ENCODE measurements around the gene TRDMT1. TPM values are rescaled to one million over a fixed set of nuclear protein-coding genes. Genes with fewer than 3 reads are reported as not detected.

The TRDMT1 gene
- total RNA-seq, 1 donor from 2014 or later = 6.6 TPM

DNA sequence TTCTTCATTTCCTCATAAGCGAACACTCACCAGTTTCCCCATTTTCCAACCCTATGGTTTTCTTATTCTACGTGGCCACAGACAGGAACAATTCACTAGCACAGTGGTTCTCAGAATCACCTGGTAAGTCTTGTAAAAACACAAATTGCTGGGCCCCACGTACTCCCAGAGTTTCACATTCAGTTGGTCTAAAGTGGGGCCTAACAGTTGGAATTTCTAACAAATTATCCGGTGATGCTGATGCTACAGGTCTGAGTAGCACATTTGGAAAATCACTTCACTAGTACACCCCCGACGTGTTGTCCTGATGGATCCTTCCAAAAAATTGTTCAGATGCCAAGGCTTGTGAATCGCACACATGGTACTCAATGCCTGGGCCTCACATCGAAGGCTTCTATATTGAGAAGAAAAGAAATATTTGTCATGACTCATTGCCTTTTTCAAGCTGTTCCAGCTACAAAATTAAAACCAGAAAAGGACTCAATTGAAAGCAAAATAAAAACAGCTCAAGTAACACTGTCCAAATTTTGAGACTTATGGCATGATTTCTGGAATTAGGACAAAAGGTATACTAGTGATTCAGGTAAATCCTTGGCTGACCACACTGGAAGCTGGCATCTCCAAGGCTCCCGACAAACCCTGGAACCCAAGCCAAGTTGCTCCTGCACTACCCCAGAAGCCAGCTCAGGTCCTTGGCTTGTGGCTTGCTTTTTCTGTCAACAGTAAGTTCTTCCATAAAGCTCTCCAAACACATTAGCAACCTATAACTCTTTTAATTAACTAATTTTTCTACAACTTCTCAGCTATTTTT lies 13.7 kb upstream of the TRDMT1 start:
- Mint-ChIP-seq H3K4me3 (ENCODE audit: unreplicated experiment) (peak overlapping the region; percentile 51), H3K4me1 (ENCODE audit: unreplicated experiment) (peaks cover 69% of the 10 kb centered on the region), H3K9me3 (ENCODE audit: unreplicated experiment) (no peaks in the 10 kb centered on the region), H3K27me3 (ENCODE audit: unreplicated experiment) (no peaks in the 10 kb centered on the region), H3K36me3 (ENCODE audit: unreplicated experiment) (no peaks in the 10 kb centered on the region), H3K27ac (ENCODE audit: unreplicated experiment) (peak overlapping the region; percentile 92)
- no peak for DNase-seq (ENCODE audit: extremely low spot score, unreplicated experiment)
- TF ChIP-seq, protein P1, sequence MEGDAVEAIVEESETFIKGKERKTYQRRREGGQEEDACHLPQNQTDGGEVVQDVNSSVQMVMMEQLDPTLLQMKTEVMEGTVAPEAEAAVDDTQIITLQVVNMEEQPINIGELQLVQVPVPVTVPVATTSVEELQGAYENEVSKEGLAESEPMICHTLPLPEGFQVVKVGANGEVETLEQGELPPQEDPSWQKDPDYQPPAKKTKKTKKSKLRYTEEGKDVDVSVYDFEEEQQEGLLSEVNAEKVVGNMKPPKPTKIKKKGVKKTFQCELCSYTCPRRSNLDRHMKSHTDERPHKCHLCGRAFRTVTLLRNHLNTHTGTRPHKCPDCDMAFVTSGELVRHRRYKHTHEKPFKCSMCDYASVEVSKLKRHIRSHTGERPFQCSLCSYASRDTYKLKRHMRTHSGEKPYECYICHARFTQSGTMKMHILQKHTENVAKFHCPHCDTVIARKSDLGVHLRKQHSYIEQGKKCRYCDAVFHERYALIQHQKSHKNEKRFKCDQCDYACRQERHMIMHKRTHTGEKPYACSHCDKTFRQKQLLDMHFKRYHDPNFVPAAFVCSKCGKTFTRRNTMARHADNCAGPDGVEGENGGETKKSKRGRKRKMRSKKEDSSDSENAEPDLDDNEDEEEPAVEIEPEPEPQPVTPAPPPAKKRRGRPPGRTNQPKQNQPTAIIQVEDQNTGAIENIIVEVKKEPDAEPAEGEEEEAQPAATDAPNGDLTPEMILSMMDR (IDR thresholded peaks at IDR 0.05) = no peak

DNA sequence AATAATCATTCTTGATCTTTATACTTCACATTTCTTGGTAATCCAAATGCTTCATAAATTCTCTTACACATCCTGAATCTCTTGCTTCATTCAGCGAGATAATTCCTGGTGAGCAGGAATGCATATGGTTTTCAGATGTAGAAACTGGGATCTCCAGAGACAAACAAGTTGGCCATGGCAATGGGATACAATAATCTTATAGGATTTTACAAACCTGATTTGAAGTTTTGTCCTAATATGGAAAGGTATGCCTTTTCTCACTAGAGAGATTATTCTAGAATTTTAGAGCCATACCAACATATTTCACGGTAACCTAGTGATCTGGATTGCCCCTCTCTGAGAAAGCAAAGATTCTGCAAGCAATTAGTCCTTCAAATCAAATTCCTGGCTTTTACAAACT lies 13.1 kb upstream of the TRDMT1 start:
- H3K4me3 Mint-ChIP-seq (ENCODE audit: unreplicated experiment) = peak overlapping the region; percentile 51
- H3K27me3 Mint-ChIP-seq (ENCODE audit: unreplicated experiment) = no peaks in the 10 kb centered on the region
- H3K27ac Mint-ChIP-seq (ENCODE audit: unreplicated experiment) = peak overlapping the region; percentile 92
- no peaks in the 10 kb centered on the region for H3K36me3 Mint-ChIP-seq (ENCODE audit: unreplicated experiment)
- H3K4me1 Mint-ChIP-seq (ENCODE audit: unreplicated experiment) = peaks cover 72% of the 10 kb centered on the region
- TF ChIP-seq, protein P1 (IDR thresholded peaks at IDR 0.05) = no peak
- no peak for DNase-seq (ENCODE audit: extremely low spot score, unreplicated experiment)
- no peaks in the 10 kb centered on the region for H3K9me3 Mint-ChIP-seq (ENCODE audit: unreplicated experiment)

DNA sequence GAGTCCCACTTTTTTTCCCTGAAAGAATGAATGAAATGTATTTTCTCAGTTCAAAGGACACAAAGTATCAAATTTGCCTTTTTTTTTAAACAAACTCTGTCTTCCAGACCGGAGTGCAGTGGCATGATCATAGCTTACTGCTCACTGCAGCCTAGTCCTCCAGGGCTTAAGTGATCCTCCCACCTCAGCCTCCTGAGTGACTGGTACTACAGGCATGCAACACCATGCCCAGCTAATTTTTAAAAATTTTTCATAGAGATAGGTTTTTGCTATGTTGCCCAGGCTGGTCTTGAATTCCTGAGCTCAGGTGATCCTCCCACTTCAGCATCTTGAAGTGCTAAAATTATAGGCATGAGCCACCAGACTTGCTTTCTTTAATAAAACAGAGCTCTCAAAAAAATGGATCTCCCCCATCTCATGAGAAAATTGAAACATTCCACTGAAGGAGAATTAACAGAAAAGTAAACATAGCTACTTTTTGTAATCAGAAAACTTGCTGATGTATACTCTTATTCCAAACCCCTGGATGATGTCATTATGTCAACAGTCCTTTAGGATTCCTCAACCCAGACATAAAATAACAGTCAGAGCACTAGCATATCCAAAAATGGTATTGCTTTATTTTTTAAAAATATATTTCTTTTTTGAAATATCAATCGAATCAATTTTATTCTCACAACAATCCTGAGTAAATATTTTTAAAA lies 12.3 kb upstream of the TRDMT1 start:
- peaks cover 76% of the 10 kb centered on the region for H3K4me1 Mint-ChIP-seq (ENCODE audit: unreplicated experiment)
- H3K36me3 Mint-ChIP-seq (ENCODE audit: unreplicated experiment) = no peaks in the 10 kb centered on the region
- H3K9me3 Mint-ChIP-seq (ENCODE audit: unreplicated experiment) = no peaks in the 10 kb centered on the region
- peak overlapping the region; percentile 92 for H3K27ac Mint-ChIP-seq (ENCODE audit: unreplicated experiment)
- H3K4me3 Mint-ChIP-seq (ENCODE audit: unreplicated experiment) = peak overlapping the region; percentile 20
- TF ChIP-seq, protein P1 (IDR thresholded peaks at IDR 0.05) = no peak
- DNase-seq (ENCODE audit: extremely low spot score, unreplicated experiment) = no peak
- no peaks in the 10 kb centered on the region for H3K27me3 Mint-ChIP-seq (ENCODE audit: unreplicated experiment)

DNA sequence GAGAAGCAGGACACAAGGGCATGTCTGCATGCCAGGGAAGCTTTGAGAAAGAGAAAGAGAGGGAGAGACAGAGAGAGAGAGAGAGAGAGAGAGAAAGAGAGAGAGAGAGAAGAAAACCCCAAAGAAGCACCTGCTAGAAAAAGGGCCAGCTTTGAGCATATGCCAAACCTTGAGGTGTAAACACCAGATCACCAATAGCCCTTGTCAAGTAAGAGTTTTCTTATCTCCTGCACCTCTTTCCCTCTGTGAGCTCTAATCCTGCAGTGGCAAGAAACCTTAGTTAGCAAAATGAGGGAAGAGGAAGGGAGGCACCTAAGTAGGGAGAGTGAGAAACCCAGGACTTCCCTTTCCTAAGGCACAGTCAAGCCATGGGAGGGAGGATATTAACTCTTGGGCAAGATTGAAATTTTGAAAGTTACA lies 11.3 kb upstream of the TRDMT1 start:
- H3K4me1 Mint-ChIP-seq (ENCODE audit: unreplicated experiment) = peaks cover 74% of the 10 kb centered on the region
- H3K36me3 Mint-ChIP-seq (ENCODE audit: unreplicated experiment) = no peaks in the 10 kb centered on the region
- peak overlapping the region; percentile 92 for H3K27ac Mint-ChIP-seq (ENCODE audit: unreplicated experiment)
- DNase-seq (ENCODE audit: extremely low spot score, unreplicated experiment) = no peak
- H3K27me3 Mint-ChIP-seq (ENCODE audit: unreplicated experiment) = no peaks in the 10 kb centered on the region
- H3K9me3 Mint-ChIP-seq (ENCODE audit: unreplicated experiment) = no peaks in the 10 kb centered on the region
- no peak overlapping the region for H3K4me3 Mint-ChIP-seq (ENCODE audit: unreplicated experiment)
- TF ChIP-seq, protein P1 (IDR thresholded peaks at IDR 0.05) = no peak

DNA sequence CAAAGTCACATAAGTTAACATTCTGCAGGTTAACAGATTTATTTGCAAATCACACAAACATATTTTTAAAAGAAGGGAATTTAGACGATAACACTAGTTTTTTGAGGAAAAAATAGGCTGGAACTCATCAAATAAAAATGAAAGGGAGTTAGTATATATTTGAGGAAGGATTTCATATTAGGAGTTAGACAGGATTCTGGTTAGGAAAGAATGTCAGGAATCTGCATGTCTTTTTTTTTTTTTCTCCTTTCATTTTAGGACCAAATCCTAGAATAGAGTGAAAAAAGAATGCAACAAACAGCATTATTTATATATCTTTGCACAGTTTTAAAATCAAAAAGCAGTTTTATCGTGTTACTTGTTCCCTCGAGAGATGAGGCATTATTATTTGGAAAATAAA lies 8.9 kb upstream of the TRDMT1 start:
- TF ChIP-seq, protein P1 (IDR thresholded peaks at IDR 0.05) = no peak
- no peak for DNase-seq (ENCODE audit: extremely low spot score, unreplicated experiment)
- no peaks in the 10 kb centered on the region for H3K27me3 Mint-ChIP-seq (ENCODE audit: unreplicated experiment)
- H3K27ac Mint-ChIP-seq (ENCODE audit: unreplicated experiment) = peak overlapping the region; percentile 77
- H3K36me3 Mint-ChIP-seq (ENCODE audit: unreplicated experiment) = no peaks in the 10 kb centered on the region
- H3K4me3 Mint-ChIP-seq (ENCODE audit: unreplicated experiment) = peak overlapping the region; percentile 64
- H3K4me1 Mint-ChIP-seq (ENCODE audit: unreplicated experiment) = peaks cover 61% of the 10 kb centered on the region
- H3K9me3 Mint-ChIP-seq (ENCODE audit: unreplicated experiment) = no peaks in the 10 kb centered on the region
